ENCODE results near the gene SYT1. TPM values are rescaled to one million over a fixed set of nuclear protein-coding genes. Genes with fewer than 3 reads are reported as not detected.

SYT1 gene
- total RNA-seq, 5 donors from 2014 or later (not counting 1 experiment from before 2014, with no cell fraction given) = 0.09 TPM; not detected in 3

GRCh38 chr12:79252358-79253075 is 387.9 kb downstream of the SYT1 start:
- 86% methylated on average over 1 of the region's 4 CpGs for WGBS (ENCODE audit: insufficient coverage)
- no peak overlapping the region for H3K4me3 ChIP-seq (ENCODE audit: control insufficient read depth in 1 of 2, extremely low read depth in 1 of 2, low read length in 1 of 2)
- no peaks in the 10 kb centered on the region for H3K9me3 ChIP-seq
- DNase-seq (no peak), ATAC-seq (replicated peaks in 1 of 4) (no peak)
- POLR2A ChIA-PET = no interaction called here
- Mint-ChIP-seq H3K4me3 (no peak overlapping the region), H3K36me3 (no peaks in the 10 kb centered on the region), H3K27ac (no peak overlapping the region), H3K27me3 (no peaks in the 10 kb centered on the region), H3K9me3 (peaks cover 4 to 10% (median 5%) of the 10 kb centered on the region in 3 donors), H3K4me1 (no peaks in the 10 kb centered on the region)
- CTCF ChIA-PET = no interaction called here
- H3K36me3 ChIP-seq (ENCODE audit: control insufficient read depth in 2 of 2, extremely low read depth in 1 of 2, insufficient read depth in 1 of 2, low read length in 1 of 2) = no peaks in the 10 kb centered on the region
- H3K27ac ChIP-seq (ENCODE audit: low read length) = no peak overlapping the region
- H3K4me1 ChIP-seq (ENCODE audit: control insufficient read depth in 1 of 2, extremely low read depth in 1 of 2, insufficient read depth in 2 of 2, low read length in 2 of 2) = no peaks in the 10 kb centered on the region
- no peaks in the 10 kb centered on the region for H3K27me3 ChIP-seq (replicated peaks in 1 of 2; ENCODE audit: control insufficient read depth in 2 of 2, extremely low read depth in 1 of 2, insufficient read depth in 2 of 2, low read length in 1 of 2)

- H3K36me3 Mint-ChIP-seq = no peaks in the 10 kb centered on the region
- H3K27me3 ChIP-seq (replicated peaks in 1 of 2; ENCODE audit: control insufficient read depth in 2 of 2, extremely low read depth in 1 of 2, insufficient read depth in 2 of 2, low read length in 1 of 2) = no peaks in the 10 kb centered on the region
- no peaks in the 10 kb centered on the region for H3K36me3 ChIP-seq (ENCODE audit: control insufficient read depth in 2 of 2, extremely low read depth in 1 of 2, insufficient read depth in 1 of 2, low read length in 1 of 2)
- no peaks in the 10 kb centered on the region for H3K9me3 ChIP-seq
- no peak overlapping the region for H3K4me3 Mint-ChIP-seq
- no peaks in the 10 kb centered on the region for H3K4me1 ChIP-seq (ENCODE audit: control insufficient read depth in 1 of 2, extremely low read depth in 1 of 2, insufficient read depth in 2 of 2, low read length in 2 of 2)
- no peaks in the 10 kb centered on the region for H3K27me3 Mint-ChIP-seq
- POLR2A ChIA-PET = no interaction called here
- no CpG with 5 or more reads among the region's 2 CpGs for WGBS (ENCODE audit: insufficient coverage)
- ATAC-seq (replicated peaks in 1 of 4) (no peak), DNase-seq (no peak)
- CTCF ChIA-PET = no interaction called here
- no peak overlapping the region for H3K4me3 ChIP-seq (ENCODE audit: control insufficient read depth in 1 of 2, extremely low read depth in 1 of 2, low read length in 1 of 2)
- H3K9me3 Mint-ChIP-seq = peaks cover 0 to 5% (median 4%) of the 10 kb centered on the region in 3 donors
- H3K27ac ChIP-seq (ENCODE audit: low read length) = no peak overlapping the region
- no peaks in the 10 kb centered on the region for H3K4me1 Mint-ChIP-seq
- H3K27ac Mint-ChIP-seq = no peak overlapping the region
Measured at GRCh38 chr12:79255288-79255687, 390.7 kb downstream of the SYT1 start.

GRCh38 chr12:79260923-79261322 is 396.3 kb downstream of the SYT1 start:
- Mint-ChIP-seq H3K4me3 (no peak overlapping the region), H3K27me3 (no peaks in the 10 kb centered on the region), H3K36me3 (no peaks in the 10 kb centered on the region), H3K9me3 (peaks cover 0 to 10% (median 0%) of the 10 kb centered on the region in 3 donors), H3K4me1 (no peaks in the 10 kb centered on the region), H3K27ac (no peak overlapping the region)
- Histone ChIP-seq H3K36me3 (ENCODE audit: control insufficient read depth in 2 of 2, extremely low read depth in 1 of 2, insufficient read depth in 1 of 2, low read length in 1 of 2) (no peaks in the 10 kb centered on the region), H3K27ac (ENCODE audit: low read length) (no peak overlapping the region), H3K9me3 (no peaks in the 10 kb centered on the region), H3K4me1 (ENCODE audit: control insufficient read depth in 1 of 2, extremely low read depth in 1 of 2, insufficient read depth in 2 of 2, low read length in 2 of 2) (no peaks in the 10 kb centered on the region), H3K4me3 (ENCODE audit: control insufficient read depth in 1 of 2, extremely low read depth in 1 of 2, low read length in 1 of 2) (no peak overlapping the region), H3K27me3 (replicated peaks in 1 of 2; ENCODE audit: control insufficient read depth in 2 of 2, extremely low read depth in 1 of 2, insufficient read depth in 2 of 2, low read length in 1 of 2) (no peaks in the 10 kb centered on the region)
- DNase-seq (no peak), ATAC-seq (replicated peaks in 1 of 4) (no peak)
- WGBS (ENCODE audit: insufficient coverage) = no CpG with 5 or more reads among the region's 2 CpGs
- ChIA-PET POLR2A (no interaction called here), CTCF (no interaction called here)

GRCh38 chr12:79262938-79263337 is 398.4 kb downstream of the SYT1 start:
- no peaks in the 10 kb centered on the region for H3K4me1 Mint-ChIP-seq

GRCh38 chr12:79266343-79267144 is 402.0 kb downstream of the SYT1 start:
- H3K27ac ChIP-seq (ENCODE audit: low read length) = no peak overlapping the region
- H3K4me1 ChIP-seq (ENCODE audit: control insufficient read depth in 1 of 2, extremely low read depth in 1 of 2, insufficient read depth in 2 of 2, low read length in 2 of 2) = no peaks in the 10 kb centered on the region
- H3K4me1 Mint-ChIP-seq = no peaks in the 10 kb centered on the region
- no peaks in the 10 kb centered on the region for H3K36me3 Mint-ChIP-seq
- no peak overlapping the region for H3K27ac Mint-ChIP-seq
- no peak overlapping the region for H3K4me3 ChIP-seq (ENCODE audit: control insufficient read depth in 1 of 2, extremely low read depth in 1 of 2, low read length in 1 of 2)
- no peak for DNase-seq
- POLR2A ChIA-PET = interaction anchor here in 1 of 2 donors (0.5 kb wide), 1 partner anchor 86 kb away, joined by 3 read pairs; no protein-coding TSS in a partner anchor
- H3K4me3 Mint-ChIP-seq = no peak overlapping the region
- peaks cover 0 to 6% (median 0%) of the 10 kb centered on the region in 3 donors for H3K9me3 Mint-ChIP-seq
- no peaks in the 10 kb centered on the region for H3K9me3 ChIP-seq
- ATAC-seq (replicated peaks in 1 of 4) = no peak
- no peaks in the 10 kb centered on the region for H3K27me3 Mint-ChIP-seq
- no peaks in the 10 kb centered on the region for H3K27me3 ChIP-seq (replicated peaks in 1 of 2; ENCODE audit: control insufficient read depth in 2 of 2, extremely low read depth in 1 of 2, insufficient read depth in 2 of 2, low read length in 1 of 2)
- WGBS (ENCODE audit: insufficient coverage) = 60% methylated on average over 1 of the region's 4 CpGs
- no peaks in the 10 kb centered on the region for H3K36me3 ChIP-seq (ENCODE audit: control insufficient read depth in 2 of 2, extremely low read depth in 1 of 2, insufficient read depth in 1 of 2, low read length in 1 of 2)
- CTCF ChIA-PET = interaction anchor here in 1 of 2 donors (0.6 kb wide), 1 partner anchor 800 kb away, joined by 3 read pairs; no protein-coding TSS in a partner anchor

More at GRCh38 chr12:79262938-79263337, 398.4 kb downstream of the SYT1 start:
- ChIA-PET POLR2A (interaction anchor here in 1 of 2 donors (0.6 kb wide), 1 partner anchor 12 kb away, joined by 3 read pairs; no protein-coding TSS in a partner anchor), CTCF (no interaction called here)
- H3K27ac Mint-ChIP-seq = no peak overlapping the region
- DNase-seq (no peak), ATAC-seq (replicated peaks in 1 of 4) (no peak)
- peaks cover 0 to 10% (median 0%) of the 10 kb centered on the region in 3 donors for H3K9me3 Mint-ChIP-seq
- H3K9me3 ChIP-seq = no peaks in the 10 kb centered on the region
- no peak overlapping the region for H3K4me3 ChIP-seq (ENCODE audit: control insufficient read depth in 1 of 2, extremely low read depth in 1 of 2, low read length in 1 of 2)
- no peaks in the 10 kb centered on the region for H3K36me3 Mint-ChIP-seq
- no peaks in the 10 kb centered on the region for H3K4me1 ChIP-seq (ENCODE audit: control insufficient read depth in 1 of 2, extremely low read depth in 1 of 2, insufficient read depth in 2 of 2, low read length in 2 of 2)
- H3K27ac ChIP-seq (ENCODE audit: low read length) = no peak overlapping the region
- no peaks in the 10 kb centered on the region for H3K36me3 ChIP-seq (ENCODE audit: control insufficient read depth in 2 of 2, extremely low read depth in 1 of 2, insufficient read depth in 1 of 2, low read length in 1 of 2)
- no peak overlapping the region for H3K4me3 Mint-ChIP-seq
- no peaks in the 10 kb centered on the region for H3K27me3 Mint-ChIP-seq
- no CpG with 5 or more reads among the region's 3 CpGs for WGBS (ENCODE audit: insufficient coverage)
- no peaks in the 10 kb centered on the region for H3K27me3 ChIP-seq (replicated peaks in 1 of 2; ENCODE audit: control insufficient read depth in 2 of 2, extremely low read depth in 1 of 2, insufficient read depth in 2 of 2, low read length in 1 of 2)

- H3K27me3 Mint-ChIP-seq = no peaks in the 10 kb centered on the region
- CTCF ChIA-PET = interaction anchor here in 1 of 2 donors (0.6 kb wide), 1 partner anchor 802 kb away, joined by 3 read pairs; no protein-coding TSS in a partner anchor
- Histone ChIP-seq H3K27ac (ENCODE audit: low read length) (no peak overlapping the region), H3K9me3 (no peaks in the 10 kb centered on the region), H3K4me1 (ENCODE audit: control insufficient read depth in 1 of 2, extremely low read depth in 1 of 2, insufficient read depth in 2 of 2, low read length in 2 of 2) (no peaks in the 10 kb centered on the region), H3K36me3 (ENCODE audit: control insufficient read depth in 2 of 2, extremely low read depth in 1 of 2, insufficient read depth in 1 of 2, low read length in 1 of 2) (no peaks in the 10 kb centered on the region), H3K27me3 (replicated peaks in 1 of 2; ENCODE audit: control insufficient read depth in 2 of 2, extremely low read depth in 1 of 2, insufficient read depth in 2 of 2, low read length in 1 of 2) (no peaks in the 10 kb centered on the region), H3K4me3 (ENCODE audit: control insufficient read depth in 1 of 2, extremely low read depth in 1 of 2, low read length in 1 of 2) (no peak overlapping the region)
- H3K36me3 Mint-ChIP-seq = no peaks in the 10 kb centered on the region
- POLR2A ChIA-PET = no interaction called here
- peaks cover 2 to 9% (median 7%) of the 10 kb centered on the region in 3 donors for H3K9me3 Mint-ChIP-seq
- H3K27ac Mint-ChIP-seq = no peak overlapping the region
- DNase-seq (no peak), ATAC-seq (replicated peaks in 1 of 4) (no peak)
- no peaks in the 10 kb centered on the region for H3K4me1 Mint-ChIP-seq
- no peak overlapping the region for H3K4me3 Mint-ChIP-seq
- WGBS (ENCODE audit: insufficient coverage) = no CpG with 5 or more reads among the region's 2 CpGs
Measured at GRCh38 chr12:79267580-79267979, 403.0 kb downstream of the SYT1 start.
